OCI-LY1 (cell line): Measurements from ENCODE around the gene ZG16B.

Experiments
- CTCF ChIP-seq: fragments of 200-600 bp; sonication (generic), shearing (Covaris generic); IDR thresholded peaks from 2 replicates; pipeline ENCODE4 v1.5.1; 2017; ENCODE audit warnings: mild to moderate bottlenecking, antibody characterized with exemption, low read length, moderate library complexity, mixed read lengths
- EZH2 ChIP-seq: fragments of 200-600 bp; sonication (generic), shearing (Covaris generic); IDR thresholded peaks from 2 replicates; pipeline ENCODE4 v1.8.0; 2017; ENCODE audit warnings: borderline replicate concordance, mixed run types, mild to moderate bottlenecking, antibody characterized with exemption, low read length, moderate library complexity, mixed read lengths

GRCh38 chr16:2840914-2841313 lies 10.8 kb downstream of the ZG16B start:
- TF ChIP-seq CTCF (no peak), EZH2 (no peak)
